ENCODE results near the gene DIDO1. TPM values are rescaled to one million over a fixed set of nuclear protein-coding genes. Genes with fewer than 3 reads are reported as not detected.

The DIDO1 gene
- total and polyA plus RNA-seq, 2 of the 13 experiments (the other 11 are each of a cell fraction or from before 2014, with no cell fraction given): 75.0 to 75.1 TPM

DNA sequence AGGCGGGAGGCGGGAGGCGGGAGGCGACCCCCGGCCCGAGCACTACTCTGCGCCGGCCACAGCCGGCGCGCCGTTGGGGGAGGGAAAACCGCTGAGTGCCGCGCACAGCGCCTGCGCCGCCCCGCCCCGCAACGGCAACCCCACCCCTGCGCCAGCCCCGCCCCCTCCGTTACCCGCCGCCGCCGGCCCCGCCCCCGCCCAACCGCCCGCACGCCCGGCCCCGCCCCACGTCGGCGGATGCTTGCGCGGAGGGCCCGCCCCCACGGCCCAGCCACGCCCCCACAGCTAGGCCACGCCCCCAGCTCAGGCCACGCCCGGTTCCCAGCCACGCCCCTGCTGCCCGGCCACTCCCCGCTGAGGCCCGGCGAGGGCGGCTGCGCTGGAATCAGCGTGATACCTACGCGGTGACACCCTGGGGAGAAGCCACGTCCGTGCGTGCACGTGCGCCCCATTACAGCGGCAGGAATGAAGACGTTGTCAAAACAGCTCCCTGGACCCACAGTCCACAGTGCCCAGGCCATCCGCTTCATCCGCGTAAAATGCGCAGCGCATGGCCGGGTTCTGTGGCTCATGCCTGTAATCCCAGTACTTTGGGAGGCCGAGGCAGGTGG lies 64.5 kb downstream of the DIDO1 start, which contains the start of gene TCFL5 (continued):
- TF ChIP-seq, protein P1, sequence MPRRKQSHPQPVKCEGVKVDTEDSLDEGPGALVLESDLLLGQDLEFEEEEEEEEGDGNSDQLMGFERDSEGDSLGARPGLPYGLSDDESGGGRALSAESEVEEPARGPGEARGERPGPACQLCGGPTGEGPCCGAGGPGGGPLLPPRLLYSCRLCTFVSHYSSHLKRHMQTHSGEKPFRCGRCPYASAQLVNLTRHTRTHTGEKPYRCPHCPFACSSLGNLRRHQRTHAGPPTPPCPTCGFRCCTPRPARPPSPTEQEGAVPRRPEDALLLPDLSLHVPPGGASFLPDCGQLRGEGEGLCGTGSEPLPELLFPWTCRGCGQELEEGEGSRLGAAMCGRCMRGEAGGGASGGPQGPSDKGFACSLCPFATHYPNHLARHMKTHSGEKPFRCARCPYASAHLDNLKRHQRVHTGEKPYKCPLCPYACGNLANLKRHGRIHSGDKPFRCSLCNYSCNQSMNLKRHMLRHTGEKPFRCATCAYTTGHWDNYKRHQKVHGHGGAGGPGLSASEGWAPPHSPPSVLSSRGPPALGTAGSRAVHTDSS (CRISPR knock-in tag; conservative IDR thresholded peaks at IDR 0.05): no peak
- TF ChIP-seq, protein P2, sequence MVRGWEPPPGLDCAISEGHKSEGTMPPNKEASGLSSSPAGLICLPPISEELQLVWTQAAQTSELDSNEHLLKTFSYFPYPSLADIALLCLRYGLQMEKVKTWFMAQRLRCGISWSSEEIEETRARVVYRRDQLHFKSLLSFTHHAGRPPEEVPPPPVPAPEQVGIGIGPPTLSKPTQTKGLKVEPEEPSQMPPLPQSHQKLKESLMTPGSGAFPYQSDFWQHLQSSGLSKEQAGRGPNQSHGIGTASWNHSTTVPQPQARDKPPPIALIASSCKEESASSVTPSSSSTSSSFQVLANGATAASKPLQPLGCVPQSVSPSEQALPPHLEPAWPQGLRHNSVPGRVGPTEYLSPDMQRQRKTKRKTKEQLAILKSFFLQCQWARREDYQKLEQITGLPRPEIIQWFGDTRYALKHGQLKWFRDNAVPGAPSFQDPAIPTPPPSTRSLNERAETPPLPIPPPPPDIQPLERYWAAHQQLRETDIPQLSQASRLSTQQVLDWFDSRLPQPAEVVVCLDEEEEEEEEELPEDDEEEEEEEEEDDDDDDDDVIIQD (CRISPR knock-in tag; IDR thresholded peaks at IDR 0.05; ENCODE audit: low read depth): no peak; the same call in 1 of the 2 replicates
- TF ChIP-seq KDM6A (CRISPR knock-in tag; IDR thresholded peaks at IDR 0.05; ENCODE audit: low read depth) (no peak; the same call in 1 of the 2 replicates), ATAD3A (CRISPR knock-in tag; IDR thresholded peaks at IDR 0.05) (peak; percentile 88; the same call in 1 of the 2 replicates), ZNF121 (CRISPR knock-in tag; IDR thresholded peaks at IDR 0.05) (no peak; the same call in 1 of the 2 replicates), MYNN (CRISPR knock-in tag; IDR thresholded peaks at IDR 0.05; ENCODE audit: low read depth) (peak; percentile 84; the same call in 1 of the 2 replicates), NFKB2 (CRISPR knock-in tag; IDR thresholded peaks at IDR 0.05; ENCODE audit: borderline replicate concordance) (peak; percentile 98), NR2F1 (CRISPR knock-in tag; IDR thresholded peaks at IDR 0.05) (no peak), SRSF1 (optimal IDR thresholded peaks at IDR 0.05; ENCODE audit: low read depth, low read length) (no peak), TCF7L2 (IDR thresholded peaks at IDR 0.05; ENCODE audit: low read depth, low read length) (no peak), SNAPC2 (CRISPR knock-in tag; IDR thresholded peaks at IDR 0.05) (peak; percentile 89), ZNF788 (CRISPR knock-in tag; IDR thresholded peaks at IDR 0.05; ENCODE audit: borderline replicate concordance) (peak; percentile 87; the same call in 1 of the 2 replicates), MAFF (IDR thresholded peaks at IDR 0.05; ENCODE audit: low read depth, low read length) (no peak), ADNP (CRISPR knock-in tag; IDR thresholded peaks at IDR 0.05) (peak; percentile 93), NCOR1 (IDR thresholded peaks at IDR 0.05; ENCODE audit: borderline replicate concordance, low read length) (no peak; the same call in 1 of the 2 replicates), ARHGAP35 (CRISPR knock-in tag; IDR thresholded peaks at IDR 0.05; ENCODE audit: borderline replicate concordance) (peak; percentile 93), DMAP1 (CRISPR knock-in tag; IDR thresholded peaks at IDR 0.05) (peak; percentile 82; the same call in 1 of the 2 replicates), ARNTL (CRISPR knock-in tag; IDR thresholded peaks at IDR 0.05) (peak; percentile 94), ZNF510 (CRISPR knock-in tag; IDR thresholded peaks at IDR 0.05; ENCODE audit: low read depth) (0 out of 2 replicates have a peak, but pooled peaks have one; percentile 13), SPEN (CRISPR knock-in tag; IDR thresholded peaks at IDR 0.05; ENCODE audit: low read depth) (peak; percentile 94), YEATS4 (CRISPR knock-in tag; IDR thresholded peaks at IDR 0.05; ENCODE audit: borderline replicate concordance) (peak; percentile 93), ZNF44 (CRISPR knock-in tag; IDR thresholded peaks at IDR 0.05) (peak; percentile 99), TSC22D2 (CRISPR knock-in tag; IDR thresholded peaks at IDR 0.05; ENCODE audit: borderline replicate concordance) (peak; percentile 98)
- TF ChIP-seq, protein P3, sequence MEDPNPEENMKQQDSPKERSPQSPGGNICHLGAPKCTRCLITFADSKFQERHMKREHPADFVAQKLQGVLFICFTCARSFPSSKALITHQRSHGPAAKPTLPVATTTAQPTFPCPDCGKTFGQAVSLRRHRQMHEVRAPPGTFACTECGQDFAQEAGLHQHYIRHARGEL (CRISPR knock-in tag; IDR thresholded peaks at IDR 0.05): peak; percentile 54; the same call in 1 of the 2 replicates

Measured in HepG2 (cell line).